Mesenchymal stem cell (in vitro differentiated cells and primary cell): Measurements from ENCODE around the gene PARD6B.

Experiments used
- DNase-seq: peaks from one replicate; pipeline ENCODE4 v3.0.0-alpha.2; 2013
- H2AFZ ChIP-seq: one replicate; pipeline ENCODE4 v1.6.1; 2013; ENCODE audit warnings: low read depth, mild to moderate bottlenecking, control low read depth, inconsistent platforms, low read length, moderate library complexity
- H2AK5ac ChIP-seq: 2 replicates; pipeline ENCODE4 v1.6.1; 2013; ENCODE audit warnings: low read length, moderate library complexity, mild to moderate bottlenecking, inconsistent platforms; ENCODE audit not compliant: severe bottlenecking
- H2BK120ac ChIP-seq: one replicate; pipeline ENCODE4 v1.6.1; 2013; ENCODE audit warnings: low read depth, mild to moderate bottlenecking, inconsistent platforms, low read length, moderate library complexity
- H2BK12ac ChIP-seq, 2 experiments: one replicate each; pipeline ENCODE4 v1.6.1; 2013; ENCODE audit warnings: inconsistent platforms in 2 of 2, low read length in 2 of 2, mild to moderate bottlenecking in 2 of 2, moderate library complexity in 2 of 2, control low read depth in 1 of 2
- H2BK15ac ChIP-seq: one replicate; pipeline ENCODE4 v1.6.1; 2013; ENCODE audit warnings: mild to moderate bottlenecking, low read depth, inconsistent platforms; ENCODE audit not compliant: poor library complexity, severe bottlenecking
- H2BK5ac ChIP-seq: 2 replicates; pipeline ENCODE4 v1.6.1; 2013; ENCODE audit warnings: low read depth, mild to moderate bottlenecking, low read length, control low read depth, inconsistent platforms; ENCODE audit not compliant: poor library complexity, severe bottlenecking
- H3K14ac ChIP-seq, 2 experiments: one replicate each; pipeline ENCODE4 v1.6.1; 2013; ENCODE audit warnings: inconsistent platforms in 2 of 2, low read length in 2 of 2, control low read depth in 1 of 2, mild to moderate bottlenecking in 1 of 2, moderate library complexity in 1 of 2
- H3K18ac ChIP-seq, 2 experiments: one replicate each; pipeline ENCODE4 v1.6.1; 2013; ENCODE audit warnings: inconsistent platforms in 2 of 2, low read length in 2 of 2, control low read depth in 1 of 2, low read depth in 1 of 2, mild to moderate bottlenecking in 1 of 2
- H3K23ac ChIP-seq, 2 experiments: one replicate each; pipeline ENCODE4 v1.6.1; 2013; ENCODE audit warnings: inconsistent platforms in 2 of 2, low read length in 2 of 2, mild to moderate bottlenecking in 2 of 2, moderate library complexity in 2 of 2, control low read depth in 1 of 2
- H3K27ac ChIP-seq: 2 replicates; pipeline ENCODE4 v1.5.1; 2013; ENCODE audit warnings: mild to moderate bottlenecking, moderate library complexity, low read length, control low read depth, inconsistent platforms; ENCODE audit not compliant: poor library complexity, severe bottlenecking
- H3K27me3 ChIP-seq, 2 experiments: 2 replicates each; pipeline versions ENCODE4 v1.6.1 to v1.7.0; 2013; ENCODE audit warnings: low read length in 2 of 2, mild to moderate bottlenecking in 2 of 2, moderate library complexity in 2 of 2, control low read depth in 1 of 2, inconsistent platforms in 1 of 2; ENCODE audit not compliant: control insufficient read depth in 1 of 2, insufficient read depth in 1 of 2
- H3K36me3 ChIP-seq, 2 experiments: 2 replicates each; pipeline versions ENCODE4 v1.6.1 to v1.7.0; 2013; ENCODE audit warnings: low read length in 2 of 2, control low read depth in 1 of 2, inconsistent platforms in 1 of 2, low read depth in 1 of 2, mild to moderate bottlenecking in 1 of 2; ENCODE audit not compliant: insufficient read depth in 2 of 2, control insufficient read depth in 1 of 2
- H3K4ac ChIP-seq, 2 experiments: one replicate each; pipeline ENCODE4 v1.6.1; 2013; ENCODE audit warnings: inconsistent platforms in 2 of 2, low read length in 2 of 2, mild to moderate bottlenecking in 2 of 2, moderate library complexity in 2 of 2, control low read depth in 1 of 2, low read depth in 1 of 2
- H3K4me1 ChIP-seq: 2 replicates; pipeline ENCODE4 v1.6.1; 2013; ENCODE audit warnings: low read depth, low read length, control low read depth; ENCODE audit not compliant: control insufficient read depth, insufficient read depth
- H3K4me2 ChIP-seq: 2 replicates; pipeline ENCODE4 v1.6.1; 2013; ENCODE audit warnings: low read length, mild to moderate bottlenecking, inconsistent platforms; ENCODE audit not compliant: poor library complexity, severe bottlenecking
- H3K4me3 ChIP-seq, 2 experiments: 2 replicates each; pipeline versions ENCODE4 v1.5.1 to v1.7.0; 2013; ENCODE audit warnings: low read length in 2 of 2, mild to moderate bottlenecking in 2 of 2, control low read depth in 1 of 2, low read depth in 1 of 2; ENCODE audit not compliant: insufficient read depth in 1 of 2
- H3K79me1 ChIP-seq: replicated peaks from 2 replicates; pipeline ENCODE4 v1.6.1; 2013; ENCODE audit warnings: mild to moderate bottlenecking, control low read depth, low read length, inconsistent platforms; ENCODE audit not compliant: poor library complexity, severe bottlenecking
- H3K9ac ChIP-seq: 2 replicates; pipeline ENCODE4 v1.7.0; 2013; ENCODE audit warnings: mild to moderate bottlenecking, low read length, moderate library complexity
- H3K9me3 ChIP-seq: 2 replicates; pipeline ENCODE4 v1.7.0; 2013; ENCODE audit warnings: mild to moderate bottlenecking, low read length; ENCODE audit not compliant: control insufficient read depth
- H4K8ac ChIP-seq: one replicate; pipeline ENCODE4 v1.6.1; 2013; ENCODE audit warnings: inconsistent platforms, mild to moderate bottlenecking, low read length, moderate library complexity
- H4K91ac ChIP-seq: one replicate; pipeline ENCODE4 v1.6.1; 2013; ENCODE audit warnings: mild to moderate bottlenecking, low read length, inconsistent platforms
- WGBS: methylation state at CpG from one replicate; pipeline ENCODE4 v1.1.7; 2013; ENCODE audit warnings: mixed read lengths; 5-methylcytosine and 5-hydroxymethylcytosine counted together

Gene PARD6B

GRCh38 chr20:50784464-50784863, 53.1 kb downstream of the PARD6B start:
- no peak overlapping the region for H2AK5ac ChIP-seq
- no peak overlapping the region for H4K91ac ChIP-seq
- H3K27ac ChIP-seq, result no peak overlapping the region
- 95% methylated on average over 4 of the region's 4 CpGs for WGBS
- H2BK12ac ChIP-seq, result no peak overlapping the region
- H3K9ac ChIP-seq, result no peak overlapping the region
- no peak overlapping the region for H2BK120ac ChIP-seq
- H2BK15ac ChIP-seq, result no peak overlapping the region
- no peaks in the 10 kb centered on the region for H3K79me1 ChIP-seq
- H3K4me3 ChIP-seq, result no peak overlapping the region
- H3K27me3 ChIP-seq, result no peaks in the 10 kb centered on the region
- H4K8ac ChIP-seq, result no peak overlapping the region
- H3K4me2 ChIP-seq, result no peak overlapping the region
- no peaks in the 10 kb centered on the region for H3K36me3 ChIP-seq
- H3K18ac ChIP-seq, result no peak overlapping the region
- no peak overlapping the region for H3K4ac ChIP-seq
- H2BK5ac ChIP-seq, result no peak overlapping the region
- peaks cover 5% of the 10 kb centered on the region for H3K4me1 ChIP-seq
- H3K9me3 ChIP-seq, result no peaks in the 10 kb centered on the region
- no peak overlapping the region for H2AFZ ChIP-seq
- no peak for DNase-seq
- H3K14ac ChIP-seq, result no peak overlapping the region
- no peak overlapping the region for H3K23ac ChIP-seq

GRCh38 chr20:50786703-50787102, 55.3 kb downstream of the PARD6B start:
- H3K4me2 ChIP-seq, result no peak overlapping the region
- H2AK5ac ChIP-seq, result peak overlapping the region; percentile 59
- H2BK120ac ChIP-seq, result no peak overlapping the region
- no peaks in the 10 kb centered on the region for H3K79me1 ChIP-seq
- H3K27me3 ChIP-seq, result no peaks in the 10 kb centered on the region
- H3K4me1 ChIP-seq, result peaks cover 15% of the 10 kb centered on the region
- H3K4ac ChIP-seq, result no peak overlapping the region
- H3K36me3 ChIP-seq, result no peaks in the 10 kb centered on the region
- no peak for DNase-seq
- H3K18ac ChIP-seq, result no peak overlapping the region
- no peak overlapping the region for H4K91ac ChIP-seq
- H2BK12ac ChIP-seq, result no peak overlapping the region
- no peak overlapping the region for H3K27ac ChIP-seq
- no peak overlapping the region for H4K8ac ChIP-seq
- no peak overlapping the region for H2BK5ac ChIP-seq
- H3K4me3 ChIP-seq, result no peak overlapping the region
- no peak overlapping the region for H3K23ac ChIP-seq
- no peak overlapping the region for H2AFZ ChIP-seq
- H3K14ac ChIP-seq, result no peak overlapping the region
- no peaks in the 10 kb centered on the region for H3K9me3 ChIP-seq
- H2BK15ac ChIP-seq, result peak overlapping the region; percentile 3
- 89% methylated on average over 7 of the region's 9 CpGs for WGBS
- H3K9ac ChIP-seq, result no peak overlapping the region

GRCh38 chr20:50787181-50787580, 55.8 kb downstream of the PARD6B start:
- no peaks in the 10 kb centered on the region for H3K36me3 ChIP-seq

GRCh38 chr20:50788045-50788991, 56.9 kb downstream of the PARD6B start:
- Histone ChIP-seq H2AFZ (no peak overlapping the region), H2BK15ac (no peak overlapping the region), H3K18ac (no peak overlapping the region), H2AK5ac (no peak overlapping the region), H3K27ac (no peak overlapping the region), H2BK12ac (no peak overlapping the region), H3K14ac (no peak overlapping the region), H3K9me3 (no peaks in the 10 kb centered on the region), H3K4ac (no peak overlapping the region), H3K27me3 (no peaks in the 10 kb centered on the region), H4K8ac (no peak overlapping the region), H3K4me2 (no peak overlapping the region), H4K91ac (no peak overlapping the region), H2BK120ac (no peak overlapping the region), H3K4me3 (peak overlapping the region in 1 of 2 experiments; percentile 67), H3K4me1 (peaks cover 15% of the 10 kb centered on the region), H3K23ac (no peak overlapping the region), H3K9ac (peak overlapping the region; percentile 81), H3K36me3 (no peaks in the 10 kb centered on the region), H3K79me1 (no peaks in the 10 kb centered on the region), H2BK5ac (no peak overlapping the region)
- no peak for DNase-seq
- 91% methylated on average over 18 of the region's 18 CpGs for WGBS

More at GRCh38 chr20:50787181-50787580, 55.8 kb downstream of the PARD6B start:
- Histone ChIP-seq H2BK5ac (no peak overlapping the region), H2AFZ (no peak overlapping the region), H3K4me1 (peaks cover 15% of the 10 kb centered on the region), H2BK15ac (no peak overlapping the region), H3K14ac (no peak overlapping the region), H3K79me1 (no peaks in the 10 kb centered on the region), H3K27ac (no peak overlapping the region), H3K4me2 (no peak overlapping the region), H3K27me3 (no peaks in the 10 kb centered on the region), H3K9ac (no peak overlapping the region), H3K18ac (no peak overlapping the region), H4K8ac (no peak overlapping the region), H3K23ac (no peak overlapping the region), H2BK120ac (no peak overlapping the region), H4K91ac (no peak overlapping the region), H2BK12ac (no peak overlapping the region), H2AK5ac (no peak overlapping the region), H3K9me3 (no peaks in the 10 kb centered on the region), H3K4me3 (no peak overlapping the region), H3K4ac (no peak overlapping the region)
- DNase-seq, result no peak
- 87% methylated on average over 2 of the region's 2 CpGs for WGBS
